ENCODE data around the gene GDPD4.

DNA sequence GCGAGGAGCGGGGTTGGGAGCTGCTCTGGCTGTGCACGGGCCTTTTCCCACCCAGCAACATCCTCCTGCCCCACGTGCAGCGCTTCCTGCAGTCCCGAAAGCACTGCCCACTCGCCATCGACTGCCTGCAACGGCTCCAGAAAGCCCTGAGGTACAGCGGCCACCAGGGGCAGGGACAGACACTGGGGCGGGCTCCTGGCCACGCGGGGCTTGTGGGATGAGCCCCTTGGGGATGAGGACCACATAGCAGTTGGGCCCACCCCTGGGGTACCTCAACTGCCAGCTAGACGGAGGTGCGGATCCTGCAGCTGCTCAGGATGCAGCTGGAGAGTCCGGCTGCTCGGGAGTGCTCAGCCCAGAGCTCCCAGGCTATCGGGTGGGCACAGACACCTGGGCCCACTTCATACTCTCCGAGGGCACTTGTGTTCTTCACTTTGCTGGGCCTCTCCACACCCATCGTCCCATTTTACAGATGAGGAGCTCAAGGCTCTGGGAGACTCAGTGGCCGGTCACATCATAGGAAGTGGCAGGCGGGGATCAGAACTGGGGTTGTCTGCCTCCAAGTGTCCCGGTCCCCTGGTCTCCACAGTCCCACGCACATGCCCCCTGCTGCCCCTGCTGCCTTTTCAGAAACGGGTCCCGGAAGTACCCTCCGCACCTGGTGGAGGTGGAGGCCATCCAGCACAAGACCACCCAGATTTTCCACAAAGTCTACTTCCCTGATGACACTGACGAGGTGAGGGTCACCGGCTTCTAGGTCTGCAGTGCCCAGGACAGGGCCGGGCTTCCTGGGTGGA lies 95.8 kb downstream of the GDPD4 start:
- TF ChIP-seq CTCF (IDR thresholded peaks at IDR 0.05; ENCODE audit: insufficient read depth, low read length, poor library complexity, severe bottlenecking) (no peak), EZH2phosphoT487 (conservative IDR thresholded peaks at IDR 0.05; ENCODE audit: low read length) (no peak)

Data from SU-DHL-6 (cell line).